ENCODE measurements around the gene NDUFB7. TPM values are rescaled to one million over a fixed set of nuclear protein-coding genes. Genes with fewer than 3 reads are reported as not detected.
A peak's percentile ranks its signal among the peaks of the same experiment; 100 is the strongest.

Gene NDUFB7
- total RNA-seq, 1 experiment from 2014 or later, result 240 TPM

- peak; percentile 100 for DNase-seq
- Histone ChIP-seq H3K4me1 (peaks cover 7% of the 10 kb centered on the region; the same call in 1 of the 2 replicates), H3K9me3 (replicated peaks) (no peaks in the 10 kb centered on the region), H3K4me3 (peak within 1 kb of the TSS; percentile 84), H3K36me3 (peaks cover 5% of the 10 kb centered on the region; the same call in 1 of the 2 replicates), H3K27ac (peak within 1 kb of the TSS; percentile 84), H3K27me3 (no peaks in the 10 kb centered on the region)
Measured at GRCh38 chr19:14529254-14530004, 42.4 kb downstream of the NDUFB7 start, which contains the start of gene TECR. Gene TECR (plus strand): TSS chr19:14529594. CDS start chr19:14529697, 103 bp downstream.

GRCh38 chr19:14528419-14529253, 43.2 kb downstream of the NDUFB7 start:
- Histone ChIP-seq H3K4me1 (peaks cover 7% of the 10 kb centered on the region; the same call in 1 of the 2 replicates), H3K27me3 (no peaks in the 10 kb centered on the region), H3K4me3 (peak overlapping the region; percentile 84), H3K36me3 (peaks cover 3% of the 10 kb centered on the region; the same call in 1 of the 2 replicates), H3K9me3 (replicated peaks) (no peaks in the 10 kb centered on the region), H3K27ac (peak overlapping the region; percentile 84; the same call in 1 of the 2 replicates)
- DNase-seq, result no peak

GRCh38 chr19:14526423-14526822, 45.4 kb downstream of the NDUFB7 start:
- Histone ChIP-seq H3K27me3 (no peaks in the 10 kb centered on the region), H3K4me1 (peaks cover 18% of the 10 kb centered on the region), H3K36me3 (no peaks in the 10 kb centered on the region), H3K4me3 (no peak overlapping the region), H3K9me3 (replicated peaks) (no peaks in the 10 kb centered on the region), H3K27ac (no peak overlapping the region)
- no peak for DNase-seq

- H3K9me3 ChIP-seq (replicated peaks), result no peaks in the 10 kb centered on the region
- no peak overlapping the region for H3K4me3 ChIP-seq
- H3K27ac ChIP-seq, result no peak overlapping the region
- no peaks in the 10 kb centered on the region for H3K27me3 ChIP-seq
- no peak for DNase-seq
- no peaks in the 10 kb centered on the region for H3K36me3 ChIP-seq
- peaks cover 21% of the 10 kb centered on the region for H3K4me1 ChIP-seq
Measured at GRCh38 chr19:14525729-14526128, 46.1 kb downstream of the NDUFB7 start.

GRCh38 chr19:14520543-14520942, 51.3 kb downstream of the NDUFB7 start:
- no peaks in the 10 kb centered on the region for H3K27me3 ChIP-seq
- peaks cover 33% of the 10 kb centered on the region for H3K4me1 ChIP-seq
- H3K9me3 ChIP-seq (replicated peaks), result no peaks in the 10 kb centered on the region
- peaks cover 9% of the 10 kb centered on the region for H3K36me3 ChIP-seq
- peak overlapping the region; percentile 94 for H3K27ac ChIP-seq
- H3K4me3 ChIP-seq, result no peak overlapping the region
- DNase-seq, result no peak

GRCh38 chr19:14519860-14520407, 51.9 kb downstream of the NDUFB7 start:
- peak overlapping the region; percentile 94 for H3K27ac ChIP-seq
- peak; percentile 96 to 99 for DNase-seq
- peaks cover 15% of the 10 kb centered on the region for H3K36me3 ChIP-seq
- H3K9me3 ChIP-seq (replicated peaks), result no peaks in the 10 kb centered on the region
- H3K27me3 ChIP-seq, result no peaks in the 10 kb centered on the region
- peaks cover 33% of the 10 kb centered on the region for H3K4me1 ChIP-seq
- no peak overlapping the region for H3K4me3 ChIP-seq

GRCh38 chr19:14519245-14519859, 52.5 kb downstream of the NDUFB7 start:
- no peak for DNase-seq
- no peak overlapping the region for H3K4me3 ChIP-seq
- peaks cover 33% of the 10 kb centered on the region for H3K4me1 ChIP-seq
- peaks cover 21% of the 10 kb centered on the region for H3K36me3 ChIP-seq
- no peaks in the 10 kb centered on the region for H3K27me3 ChIP-seq
- no peaks in the 10 kb centered on the region for H3K9me3 ChIP-seq (replicated peaks)
- peak overlapping the region; percentile 94 for H3K27ac ChIP-seq

GRCh38 chr19:14517840-14518505, 53.9 kb downstream of the NDUFB7 start, which contains the start of gene DNAJB1:
Gene DNAJB1 (minus strand): TSS chr19:14518397. CDS start chr19:14518349, 48 bp downstream.
- Histone ChIP-seq H3K27me3 (no peaks in the 10 kb centered on the region), H3K4me3 (peak within 1 kb of the TSS; percentile 96), H3K27ac (peak within 1 kb of the TSS; percentile 94), H3K36me3 (peaks cover 29% of the 10 kb centered on the region), H3K9me3 (replicated peaks) (no peaks in the 10 kb centered on the region), H3K4me1 (peaks cover 31% of the 10 kb centered on the region)
- DNase-seq, result peak; percentile 76 to 82

GRCh38 chr19:14517446-14517839, 54.4 kb downstream of the NDUFB7 start:
- H3K27ac ChIP-seq, result no peak overlapping the region
- peaks cover 29% of the 10 kb centered on the region for H3K36me3 ChIP-seq
- no peak for DNase-seq

GRCh38 chr19:14516746-14517438, 55.0 kb downstream of the NDUFB7 start:
- H3K36me3 ChIP-seq, result peaks cover 29% of the 10 kb centered on the region
- no peaks in the 10 kb centered on the region for H3K9me3 ChIP-seq (replicated peaks)
- H3K27me3 ChIP-seq, result no peaks in the 10 kb centered on the region
- DNase-seq, result no peak
- H3K4me1 ChIP-seq, result peaks cover 22% of the 10 kb centered on the region
- H3K27ac ChIP-seq, result no peak overlapping the region
- peak overlapping the region; percentile 96 for H3K4me3 ChIP-seq

More at GRCh38 chr19:14517446-14517839, 54.4 kb downstream of the NDUFB7 start:
- H3K4me3 ChIP-seq, result peak overlapping the region; percentile 96
- H3K9me3 ChIP-seq (replicated peaks), result no peaks in the 10 kb centered on the region
- H3K27me3 ChIP-seq, result no peaks in the 10 kb centered on the region
- peaks cover 26% of the 10 kb centered on the region for H3K4me1 ChIP-seq

Other genes with a start within 250 kb of the NDUFB7 start
- gene ADGRE5, start 190.6 kb downstream of the NDUFB7 start, total RNA-seq (2014; rRNA removed; shearing (Covaris generic)), result 20.4 and 22.6 TPM in 2 replicates
- gene DDX39A, start 152.7 kb downstream of the NDUFB7 start, total RNA-seq (2014; rRNA removed; shearing (Covaris generic)), result 180 and 188 TPM in 2 replicates
- 63.5 and 66.2 TPM in 2 replicates for gene PKN1, start 138.8 kb downstream of the NDUFB7 start, total RNA-seq (2014; rRNA removed; shearing (Covaris generic))
- gene PTGER1, start 96.7 kb downstream of the NDUFB7 start, total RNA-seq (2014; rRNA removed; shearing (Covaris generic)), result 1.2 and 1.7 TPM in 2 replicates
- 67.4 and 71.1 TPM in 2 replicates for gene GIPC1, start 75.9 kb downstream of the NDUFB7 start, total RNA-seq (2014; rRNA removed; shearing (Covaris generic))
- gene DNAJB1, start 53.7 kb downstream of the NDUFB7 start, total RNA-seq (2014; rRNA removed; shearing (Covaris generic)), result 166 and 178 TPM in 2 replicates
- 188 and 189 TPM in 2 replicates for gene TECR, start 42.5 kb downstream of the NDUFB7 start, total RNA-seq (2014; rRNA removed; shearing (Covaris generic))
- gene CLEC17A, start 11.0 kb upstream of the NDUFB7 start, total RNA-seq (2014; rRNA removed; shearing (Covaris generic)), result 0.04 TPM in 1 of 2 replicates, not detected in the other
- gene ADGRE3, start 102.8 kb upstream of the NDUFB7 start, total RNA-seq (2014; rRNA removed; shearing (Covaris generic)), result not detected in 2 replicates
- 13.0 and 14.4 TPM in 2 replicates for gene ZNF333, start 118.0 kb upstream of the NDUFB7 start, total RNA-seq (2014; rRNA removed; shearing (Covaris generic))
- 0.66 and 0.85 TPM in 2 replicates for gene ADGRE2, start 206.5 kb upstream of the NDUFB7 start, total RNA-seq (2014; rRNA removed; shearing (Covaris generic))